HCT116 (cell line): ENCODE measurements around the gene TMOD1. TPM values are rescaled to one million over a fixed set of nuclear protein-coding genes. Genes with fewer than 3 reads are reported as not detected.

Experiments used
- ATAC-seq: fragments of 200-7000 bp; cut with Tn5 transposase; 2 replicates; pipeline ENCODE4 v1.9.1; 2020; ENCODE audit warnings: mild to moderate bottlenecking, moderate library complexity
- BruUV-seq: library from RNA; stranded (reverse); fragments of 400-500 nt; replicated peaks from 2 replicates; lab custom pipeline; 2021; lab: Mats Ljungman, UMichigan
- CTCF ChIA-PET: fragments of 300-600 bp; sonication (Branson Sonifier 250); formaldehyde crosslinking; loops from one replicate; lab custom pipeline; 2021; ENCODE audit warnings: antibody characterized with exemption; lab: Charles Lee
- POLR2A ChIA-PET: fragments of 300-600, 350-600 bp; sonication (Branson Sonifier 250); formaldehyde crosslinking; loops from one replicate; lab custom pipeline; 2021; ENCODE audit warnings: antibody characterized with exemption; lab: Charles Lee
- RAD21 ChIA-PET, 2 experiments: fragments of 300-600 bp; sonication (Branson Sonifier 250); formaldehyde crosslinking; loops; one replicate each; lab custom pipeline; 2023; ENCODE audit warnings: low total read pairs in 2 of 2; ENCODE audit not compliant: uncharacterized antibody in 2 of 2, unreplicated experiment in 2 of 2, low non-redundant PET in 1 of 2; lab: Charles Lee
- DNase-seq: peaks from one replicate; pipeline ENCODE4 v3.0.0-alpha.2; 2010; ENCODE audit warnings: low read depth, low spot score
- H2AFZ ChIP-seq: fragments of 200-600 bp; shearing (Covaris generic), sonication (generic); 2 replicates; pipeline ENCODE4 v1.6.1; 2017; ENCODE audit warnings: low read depth, mixed run types, mixed read lengths, antibody characterized with exemption, low read length; ENCODE audit not compliant: poor library complexity, severe bottlenecking
- H3K27ac ChIP-seq: 2 replicates; pipeline ENCODE4 v1.5.1; 2012; ENCODE audit warnings: low read depth, low read length
- H3K27me3 ChIP-seq: fragments of 200-600 bp; sonication (generic); 2 replicates; pipeline ENCODE4 v1.6.1; 2016; ENCODE audit warnings: mixed run types, low read length, mixed read lengths; ENCODE audit not compliant: insufficient read depth
- H3K36me3 ChIP-seq, 2 experiments: fragments of 200-500 bp in 1 of 2; fragments of 200-600 bp in 1 of 2; sonication (Bioruptor generic) in 1 of 2; sonication (generic) in 1 of 2; 2 replicates each; pipeline versions ENCODE4 v1.5.1 to v1.6.1; 2014 to 2016; ENCODE audit warnings: low read length in 2 of 2, inconsistent platforms in 1 of 2, mixed read lengths in 1 of 2, mixed run types in 1 of 2; ENCODE audit not compliant: insufficient read depth in 2 of 2, control insufficient read depth in 1 of 2
- H3K4me1 ChIP-seq, 2 experiments: fragments of 200-600 bp in 1 of 2; sonication (generic) in 1 of 2; 2 replicates each; pipeline versions ENCODE4 v1.5.1 to v1.6.1; 2012 to 2017; ENCODE audit warnings: low read length in 2 of 2, inconsistent platforms in 1 of 2, mild to moderate bottlenecking in 1 of 2, mixed read lengths in 1 of 2, mixed run types in 1 of 2, moderate library complexity in 1 of 2; ENCODE audit not compliant: insufficient read depth in 2 of 2, control insufficient read depth in 1 of 2
- H3K4me2 ChIP-seq: fragments of 200-600 bp; sonication (generic); 2 replicates; pipeline ENCODE4 v1.6.1; 2017; ENCODE audit warnings: mixed run types, low read length, mixed read lengths
- H3K4me3 ChIP-seq, 2 experiments: fragments of 200-600 bp in 1 of 2; sonication (generic) in 1 of 2; replicated peaks in 1 of 2; 2 replicates each; pipeline ENCODE4 v1.5.1; 2011 to 2016; ENCODE audit warnings: low read length in 2 of 2, control low read depth in 1 of 2, low read depth in 1 of 2, mild to moderate bottlenecking in 1 of 2, mixed read lengths in 1 of 2, mixed run types in 1 of 2
- H3K79me2 ChIP-seq: fragments of 200-600 bp; sonication (generic); 2 replicates; pipeline ENCODE4 v1.6.1; 2017; ENCODE audit warnings: mild to moderate bottlenecking, mixed run types, low read length, moderate library complexity, mixed read lengths; ENCODE audit not compliant: insufficient read depth
- H3K9ac ChIP-seq: fragments of 200-600 bp; sonication (generic); 2 replicates; pipeline ENCODE4 v1.6.1; 2016; ENCODE audit warnings: low read length, mixed read lengths
- H3K9me2 ChIP-seq: fragments of 200-600 bp; sonication (generic), shearing (Covaris generic); 2 replicates; pipeline ENCODE4 v1.6.1; 2017; ENCODE audit warnings: mixed run types, mild to moderate bottlenecking, moderate library complexity; ENCODE audit not compliant: insufficient read depth
- H3K9me3 ChIP-seq, 2 experiments: fragments of 200-500 bp in 1 of 2; fragments of 200-600 bp in 1 of 2; sonication (Bioruptor generic) in 1 of 2; sonication (generic) in 1 of 2; 2 replicates each; pipeline ENCODE4 v1.6.1; 2014 to 2017; ENCODE audit warnings: low read length in 2 of 2, mixed read lengths in 2 of 2, inconsistent platforms in 1 of 2, low read depth in 1 of 2, mild to moderate bottlenecking in 1 of 2, mixed run types in 1 of 2, moderate library complexity in 1 of 2; ENCODE audit not compliant: control insufficient read depth in 1 of 2, insufficient read depth in 1 of 2
- H4K20me1 ChIP-seq: fragments of 200-600 bp; sonication (generic), shearing (Covaris generic); 2 replicates; pipeline ENCODE4 v1.6.1; 2017; ENCODE audit warnings: mixed run types, mild to moderate bottlenecking, moderate library complexity; ENCODE audit not compliant: insufficient read depth
- CBX3 ChIP-seq: IDR thresholded peaks from 2 replicates; pipeline ENCODE4 v1.6.1; 2012; ENCODE audit warnings: low read depth
- CEBPB ChIP-seq: IDR thresholded peaks from 2 replicates; pipeline ENCODE4 v1.6.1; 2012; ENCODE audit warnings: low read depth
- EGR1 ChIP-seq: IDR thresholded peaks from 2 replicates; pipeline ENCODE4 v1.6.1; 2012; ENCODE audit warnings: low read depth
- ELF1 ChIP-seq: IDR thresholded peaks from 2 replicates; pipeline ENCODE4 v1.6.1; 2012; ENCODE audit warnings: low read depth, borderline replicate concordance
- FOSL1 ChIP-seq: IDR thresholded peaks from 2 replicates; pipeline ENCODE4 v1.6.1; 2012; ENCODE audit warnings: low read depth
- JUND ChIP-seq: IDR thresholded peaks from 2 replicates; pipeline ENCODE4 v1.6.1; 2012
- MAX ChIP-seq: IDR thresholded peaks from 2 replicates; pipeline ENCODE4 v1.6.1; 2012
- POLR2A ChIP-seq: IDR thresholded peaks from 2 replicates; pipeline ENCODE4 v1.7.0; 2011; ENCODE audit warnings: borderline replicate concordance; ENCODE audit not compliant: insufficient read depth, insufficient read length; ENCODE audit errors: extremely low read depth
- POLR2AphosphoS5 ChIP-seq: IDR thresholded peaks from 2 replicates; pipeline ENCODE4 v1.6.1; 2011; ENCODE audit warnings: mild to moderate bottlenecking, low read depth, low read length, moderate library complexity
- REST ChIP-seq: IDR thresholded peaks from 2 replicates; pipeline ENCODE4 v1.6.1; 2012; ENCODE audit warnings: low read depth
- SIN3A ChIP-seq: IDR thresholded peaks from 2 replicates; pipeline ENCODE4 v1.6.1; 2012; ENCODE audit warnings: low read depth
- SP1 ChIP-seq: IDR thresholded peaks from 2 replicates; pipeline ENCODE4 v1.6.1; 2012; ENCODE audit warnings: low read depth
- SRF ChIP-seq: IDR thresholded peaks from 2 replicates; pipeline ENCODE4 v1.6.1; 2012; ENCODE audit warnings: low read depth
- TCF7L2 ChIP-seq: IDR thresholded peaks from 2 replicates; pipeline ENCODE4 v1.7.0; 2011; ENCODE audit warnings: borderline replicate concordance, inconsistent platforms; ENCODE audit not compliant: insufficient read depth, insufficient read length; ENCODE audit errors: extremely low read depth
- ZNF274 ChIP-seq: fragments of 200-500 bp; sonication (Bioruptor generic); IDR thresholded peaks from 2 replicates; pipeline ENCODE4 v1.6.1; 2014; ENCODE audit warnings: mild to moderate bottlenecking, low read depth, low read length, inconsistent platforms
- intact Hi-C: fragments of 100-400 bp; cut with micrococcal nuclease; formaldehyde crosslinking; loops from 2 replicates; pipeline ENCODE4 v1.10.0; 2022
- total RNA-seq: library from RNA; stranded (reverse); gene quantifications from one replicate; pipeline ENCODE4 v1.2.1, GENCODE V29; 2021; ENCODE audit not compliant: unreplicated experiment

Gene TMOD1
- total RNA-seq, 1 experiment from 2014 or later = 4.4 TPM

- Histone ChIP-seq H3K27ac (no peak overlapping the region), H3K9ac (no peak overlapping the region), H3K36me3 (no peaks in the 10 kb centered on the region), H3K4me3 (no peak overlapping the region), H3K9me2 (no peaks in the 10 kb centered on the region), H3K79me2 (no peaks in the 10 kb centered on the region), H4K20me1 (no peaks in the 10 kb centered on the region), H3K4me1 (no peaks in the 10 kb centered on the region), H2AFZ (no peak overlapping the region), H3K27me3 (no peaks in the 10 kb centered on the region), H3K9me3 (no peaks in the 10 kb centered on the region), H3K4me2 (no peak overlapping the region)
- intact Hi-C loops = no loop called here
- no TSS peak for BruUV-seq
- TF ChIP-seq CBX3 = no peak
- TF ChIP-seq ELF1 = no peak
- TF ChIP-seq FOSL1 = no peak
- no peak for TF ChIP-seq CEBPB
- no peak for TF ChIP-seq TCF7L2
- no peak for TF ChIP-seq SRF
- no peak for TF ChIP-seq SIN3A
- no peak for TF ChIP-seq EGR1
- TF ChIP-seq MAX = no peak
- DNase-seq (no peak), ATAC-seq (no peak)
- ChIA-PET POLR2A (no interaction called here), RAD21 (no interaction called here), CTCF (no interaction called here)
These were observed 48.9 kb downstream of the TMOD1 start for GRCh38 chr9:97550386-97550785.

GRCh38 chr9:97551308-97551707 is 49.8 kb downstream of the TMOD1 start:
- Histone ChIP-seq H3K36me3 (no peaks in the 10 kb centered on the region), H3K4me1 (no peaks in the 10 kb centered on the region), H3K4me3 (no peak overlapping the region), H3K9me3 (no peaks in the 10 kb centered on the region), H3K27ac (no peak overlapping the region), H3K27me3 (no peaks in the 10 kb centered on the region)
- POLR2A ChIA-PET = no interaction called here
- no peak for DNase-seq
- RAD21 ChIA-PET = no interaction called here
- TF ChIP-seq SP1 (no peak), POLR2AphosphoS5 (no peak), TCF7L2 (no peak), EGR1 (no peak), REST (no peak), JUND (no peak), POLR2A (no peak), ZNF274 (no peak), FOSL1 (no peak), MAX (no peak), CEBPB (no peak)
- TF ChIP-seq, all 23 proteins: peak for 0
- intact Hi-C loops = no loop called here
- no peak overlapping the region for H3K4me2 ChIP-seq
- no peaks in the 10 kb centered on the region for H3K9me2 ChIP-seq
- H3K9ac ChIP-seq = no peak overlapping the region
- no peaks in the 10 kb centered on the region for H3K79me2 ChIP-seq
- CTCF ChIA-PET = no interaction called here
- no peaks in the 10 kb centered on the region for H4K20me1 ChIP-seq
- no peak overlapping the region for H2AFZ ChIP-seq
- no TSS peak for BruUV-seq
- no peak for ATAC-seq
